Activated CD8-positive, alpha-beta T cell treated with anti-CD3 and anti-CD28 coated beads for 36 hours (primary cell): Measurements from ENCODE around the gene METTL24. TPM values are rescaled to one million over a fixed set of nuclear protein-coding genes. Genes with fewer than 3 reads are reported as not detected.

Experiments
- ATAC-seq: fragments of 200-7000 bp; cut with Tn5 transposase; one replicate; pipeline ENCODE4 v1.10.0; 2021; ENCODE audit warnings: mild to moderate bottlenecking, moderate library complexity
- CTCF ChIA-PET: fragments of 350-600 bp; sonication (Branson Sonifier 250); formaldehyde crosslinking; loops from one replicate; lab custom pipeline; 2021; ENCODE audit warnings: antibody characterized with exemption; lab: Charles Lee
- POLR2A ChIA-PET: fragments of 350-600 bp; sonication (Branson Sonifier 250); formaldehyde crosslinking; loops from one replicate; lab custom pipeline; 2021; ENCODE audit warnings: antibody characterized with exemption; lab: Charles Lee
- DNase-seq: peaks from one replicate; pipeline ENCODE4 v3.0.0-alpha.2; 2020
- H3K27ac Mint-ChIP-seq: one replicate; pipeline ENCODE4 v1.8.0; 2021; ENCODE audit warnings: mild to moderate bottlenecking, mixed read lengths
- H3K27me3 Mint-ChIP-seq: one replicate; pipeline ENCODE4 v1.8.0; 2021; ENCODE audit warnings: mixed read lengths
- H3K36me3 Mint-ChIP-seq: one replicate; pipeline ENCODE4 v1.8.0; 2021; ENCODE audit warnings: low read depth, mixed read lengths
- H3K4me1 Mint-ChIP-seq: one replicate; pipeline ENCODE4 v1.8.0; 2021; ENCODE audit warnings: low read depth, mixed read lengths
- H3K4me3 Mint-ChIP-seq: one replicate; pipeline ENCODE4 v1.8.0; 2021; ENCODE audit warnings: mild to moderate bottlenecking, moderate library complexity, mixed read lengths
- H3K9me3 Mint-ChIP-seq: one replicate; pipeline ENCODE4 v1.8.0; 2021; ENCODE audit warnings: mixed read lengths
- intact Hi-C: fragments of 100-400 bp; cut with micrococcal nuclease; formaldehyde crosslinking; loops from one replicate; pipeline ENCODE4 v1.10.0; 2022
- total RNA-seq, 2 experiments: library from RNA; stranded (reverse); gene quantifications; one replicate each; pipeline ENCODE4 v1.2.3, GENCODE V29; 2021
- TF ChIP-seq, protein P1 (sequence below): fragments of 200-600 bp; IDR thresholded peaks from one replicate; pipeline ENCODE4 v1.8.0; 2022; ENCODE audit warnings: antibody characterized with exemption, mild to moderate bottlenecking

The METTL24 gene
- total RNA-seq, 2 experiments from 2014 or later: not detected

DNA sequence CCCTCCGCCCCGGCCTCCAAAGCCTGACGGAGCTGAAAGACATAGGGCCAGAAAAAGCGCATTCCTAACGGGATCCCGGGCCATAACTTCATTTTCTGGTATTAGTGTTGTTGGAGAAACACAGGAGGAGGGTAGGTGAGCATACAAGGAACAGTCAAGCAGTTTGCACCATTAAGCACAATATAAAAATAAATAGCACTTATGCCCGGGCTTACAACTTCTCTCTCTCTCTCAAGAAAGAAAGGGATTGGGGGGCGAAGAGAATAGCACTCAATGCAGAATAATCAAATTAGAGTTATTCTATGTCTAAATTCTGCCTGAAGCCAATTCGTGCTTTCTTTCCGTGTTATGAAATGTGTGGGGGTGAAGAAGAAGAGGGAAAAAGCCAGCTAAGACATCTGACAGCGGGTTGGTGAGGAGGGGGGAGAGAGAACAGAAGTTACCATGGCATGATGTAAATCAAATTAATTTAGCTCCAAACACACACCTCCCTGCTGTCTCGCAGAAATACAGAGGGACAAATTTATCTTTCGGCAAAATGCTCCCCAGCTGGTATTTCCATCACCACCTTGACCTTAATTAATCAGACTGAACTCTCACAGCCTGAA, 508 bp upstream of the METTL24 start:
- Mint-ChIP-seq H3K27me3 (peaks cover 18% of the 10 kb centered on the region), H3K36me3 (no peaks in the 10 kb centered on the region), H3K4me1 (peaks cover 9% of the 10 kb centered on the region), H3K9me3 (no peaks in the 10 kb centered on the region), H3K27ac (no peak overlapping the region), H3K4me3 (peak overlapping the region; percentile 46)
- ATAC-seq (no peak), DNase-seq (no peak)
- TF ChIP-seq, protein P1, sequence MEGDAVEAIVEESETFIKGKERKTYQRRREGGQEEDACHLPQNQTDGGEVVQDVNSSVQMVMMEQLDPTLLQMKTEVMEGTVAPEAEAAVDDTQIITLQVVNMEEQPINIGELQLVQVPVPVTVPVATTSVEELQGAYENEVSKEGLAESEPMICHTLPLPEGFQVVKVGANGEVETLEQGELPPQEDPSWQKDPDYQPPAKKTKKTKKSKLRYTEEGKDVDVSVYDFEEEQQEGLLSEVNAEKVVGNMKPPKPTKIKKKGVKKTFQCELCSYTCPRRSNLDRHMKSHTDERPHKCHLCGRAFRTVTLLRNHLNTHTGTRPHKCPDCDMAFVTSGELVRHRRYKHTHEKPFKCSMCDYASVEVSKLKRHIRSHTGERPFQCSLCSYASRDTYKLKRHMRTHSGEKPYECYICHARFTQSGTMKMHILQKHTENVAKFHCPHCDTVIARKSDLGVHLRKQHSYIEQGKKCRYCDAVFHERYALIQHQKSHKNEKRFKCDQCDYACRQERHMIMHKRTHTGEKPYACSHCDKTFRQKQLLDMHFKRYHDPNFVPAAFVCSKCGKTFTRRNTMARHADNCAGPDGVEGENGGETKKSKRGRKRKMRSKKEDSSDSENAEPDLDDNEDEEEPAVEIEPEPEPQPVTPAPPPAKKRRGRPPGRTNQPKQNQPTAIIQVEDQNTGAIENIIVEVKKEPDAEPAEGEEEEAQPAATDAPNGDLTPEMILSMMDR: no peak
- CTCF ChIA-PET: no interaction called here
- POLR2A ChIA-PET: interaction anchor here (0.9 kb wide), 1 partner anchor 13 kb away, joined by 3 read pairs; no protein-coding TSS in a partner anchor
- intact Hi-C loops: no loop called here

DNA sequence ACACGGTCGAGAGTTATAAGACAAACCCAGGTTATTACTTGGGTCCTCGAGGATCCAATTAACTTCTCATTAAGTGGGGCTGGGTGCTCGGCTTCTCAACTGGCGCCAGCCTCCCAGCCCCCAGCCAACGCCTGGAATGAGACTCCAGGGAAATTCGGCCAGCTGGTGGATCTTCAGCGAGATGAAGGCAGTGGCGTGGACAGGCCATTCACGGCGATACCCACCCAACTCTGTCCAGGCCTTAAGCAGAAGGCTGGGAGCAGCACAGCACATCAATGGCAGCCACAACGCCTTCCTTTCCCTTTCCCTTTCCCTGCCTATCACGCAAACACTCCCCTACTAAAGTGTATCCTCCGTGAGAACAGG, 868 bp downstream of the METTL24 start:
- ATAC-seq (peak; percentile 40), DNase-seq (no peak)
- CTCF ChIA-PET: interaction anchor here (1.0 kb wide), 1 partner anchor 11 kb away, joined by 4 read pairs; no protein-coding TSS in a partner anchor
- no peak overlapping the region for H3K27ac Mint-ChIP-seq
- POLR2A ChIA-PET: no interaction called here
- intact Hi-C loops: no loop called here
- H3K4me1 Mint-ChIP-seq: peaks cover 9% of the 10 kb centered on the region
- H3K36me3 Mint-ChIP-seq: no peaks in the 10 kb centered on the region
- H3K9me3 Mint-ChIP-seq: no peaks in the 10 kb centered on the region
- H3K4me3 Mint-ChIP-seq: peak overlapping the region; percentile 72
- TF ChIP-seq, protein P1: no peak
- H3K27me3 Mint-ChIP-seq: peaks cover 18% of the 10 kb centered on the region

DNA sequence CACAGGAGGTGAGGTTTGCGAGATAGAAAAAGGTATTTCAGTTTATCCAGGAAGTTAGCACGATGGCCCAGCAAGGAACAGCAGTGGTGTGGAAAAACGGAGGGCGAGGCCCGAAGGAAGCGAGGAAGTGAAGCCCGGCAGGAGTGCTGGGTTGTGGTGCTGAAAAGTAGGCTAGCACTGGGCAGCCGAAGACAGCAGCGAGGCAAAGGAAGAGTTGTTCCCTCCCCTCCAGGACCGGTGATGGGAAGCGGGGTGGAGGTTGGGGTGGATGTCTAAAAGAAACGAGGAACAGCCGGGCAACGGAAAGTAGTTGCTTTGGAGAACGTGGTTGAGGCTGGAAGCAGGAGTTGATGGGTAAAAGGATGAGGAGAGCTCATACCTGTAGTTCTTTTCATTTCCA, 1.4 kb downstream of the METTL24 start:
- peak overlapping the region; percentile 72 for H3K4me3 Mint-ChIP-seq
- CTCF ChIA-PET: interaction anchor here (1.0 kb wide), 1 partner anchor 12 kb away, joined by 4 read pairs; no protein-coding TSS in a partner anchor
- no peaks in the 10 kb centered on the region for H3K9me3 Mint-ChIP-seq
- H3K27me3 Mint-ChIP-seq: peaks cover 18% of the 10 kb centered on the region
- intact Hi-C loops: no loop called here
- H3K36me3 Mint-ChIP-seq: no peaks in the 10 kb centered on the region
- H3K4me1 Mint-ChIP-seq: peaks cover 9% of the 10 kb centered on the region
- TF ChIP-seq, protein P1: no peak
- POLR2A ChIA-PET: no interaction called here
- H3K27ac Mint-ChIP-seq: no peak overlapping the region
- no peak for DNase-seq
- no peak for ATAC-seq

DNA sequence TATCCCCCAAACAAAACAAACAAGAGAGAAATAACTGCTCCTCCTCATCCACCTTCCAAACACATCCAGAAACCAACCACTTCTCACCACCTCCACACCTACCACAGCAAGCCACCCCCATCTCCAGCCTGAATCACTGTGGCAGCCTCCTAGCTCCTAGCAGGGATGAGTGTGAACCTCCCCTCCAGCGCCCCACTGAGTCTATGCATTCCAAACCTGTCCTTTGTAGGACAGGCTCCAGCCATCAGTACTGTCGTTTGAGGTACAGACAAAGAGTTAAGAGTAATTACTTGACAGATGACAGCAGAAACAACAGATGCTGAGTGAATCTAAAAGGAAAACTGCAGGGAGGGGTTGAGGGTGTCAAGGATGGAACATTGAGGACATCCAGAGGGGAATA, 2.4 kb downstream of the METTL24 start:
- intact Hi-C loops: no loop called here
- TF ChIP-seq, protein P1: no peak

DNA sequence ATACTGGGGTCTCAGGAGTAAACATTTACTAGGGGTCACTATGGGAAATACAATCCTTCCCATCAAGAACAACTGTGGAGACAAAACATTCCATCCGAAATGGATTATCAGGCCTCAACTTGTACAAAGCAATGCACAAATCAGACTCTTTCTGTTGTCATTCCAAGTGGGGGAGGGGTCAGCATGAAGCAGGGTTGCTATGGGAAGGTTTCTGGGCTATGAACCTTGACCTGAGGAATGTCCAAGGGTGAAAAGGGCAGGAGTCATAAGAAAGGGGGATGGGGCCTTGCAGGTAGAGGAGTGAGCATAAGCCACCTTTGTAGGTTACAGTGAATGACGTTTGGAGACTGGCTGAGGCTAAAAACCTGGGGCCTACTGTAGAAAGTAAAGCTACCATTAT, 3.1 kb downstream of the METTL24 start:
- intact Hi-C loops: no loop called here
- Mint-ChIP-seq H3K36me3 (no peaks in the 10 kb centered on the region), H3K27ac (no peak overlapping the region), H3K4me1 (peaks cover 9% of the 10 kb centered on the region), H3K27me3 (peaks cover 18% of the 10 kb centered on the region), H3K4me3 (no peak overlapping the region), H3K9me3 (no peaks in the 10 kb centered on the region)
- POLR2A ChIA-PET: interaction anchor here (0.7 kb wide), 1 partner anchor 13 kb away, joined by 3 read pairs; no protein-coding TSS in a partner anchor
- TF ChIP-seq, protein P1: no peak
- ATAC-seq: no peak
- CTCF ChIA-PET: interaction anchor here (1.3 to 1.4 kb wide), 3 partner anchors 11 to 37 kb away, joined by 3 to 7 read pairs (median 5); no protein-coding TSS in a partner anchor
- no peak for DNase-seq

More for the DNA sequence above, 2.4 kb downstream of the METTL24 start:
- H3K27me3 Mint-ChIP-seq: peaks cover 18% of the 10 kb centered on the region
- H3K9me3 Mint-ChIP-seq: no peaks in the 10 kb centered on the region
- H3K27ac Mint-ChIP-seq: no peak overlapping the region
- no peaks in the 10 kb centered on the region for H3K36me3 Mint-ChIP-seq
- ATAC-seq (no peak), DNase-seq (no peak)
- ChIA-PET POLR2A (interaction anchor here (0.7 kb wide), 1 partner anchor 12 kb away, joined by 3 read pairs; no protein-coding TSS in a partner anchor), CTCF (interaction anchor here (1.1 to 1.3 kb wide), 2 partner anchors 9 to 20 kb away, joined by 3 read pairs; no protein-coding TSS in a partner anchor)
- H3K4me3 Mint-ChIP-seq: no peak overlapping the region
- peaks cover 9% of the 10 kb centered on the region for H3K4me1 Mint-ChIP-seq
